Stimulated activated CD4-positive, alpha-beta T cell treated with anti-CD3 and anti-CD28 coated beads, Interleukin-1b, Interleukin-23, amount 100 ng/mL, for 24 hours (primary cell): ENCODE data around the gene ZNF728.
"Not testable (repeated sequence)": the region's sequence is repeated elsewhere in the genome, so short reads cannot be mapped to it uniquely, and the experiment has no call there.

Experiments used
- DNase-seq, 4 experiments: peaks; one replicate each; pipeline ENCODE4 v3.0.0-alpha.2; 2020; ENCODE audit warnings: low read depth in 4 of 4, low spot score in 1 of 4

ZNF728 gene

GRCh38 chr19:23002690-23003422, at the start of gene ZNF728:
ZNF728 (minus strand) TSS chr19:23003176; CDS start chr19:23003030, 146 bp downstream.
- DNase-seq: no peak

GRCh38 chr19:23052349-23052748, 49.4 kb upstream of the ZNF728 start:
- no peak for DNase-seq

- DNase-seq: no peak
These were observed 46.3 kb upstream of the ZNF728 start for GRCh38 chr19:23049256-23049655.

GRCh38 chr19:23046743-23047142, 43.8 kb upstream of the ZNF728 start:
- DNase-seq: no peak

- no peak for DNase-seq
These were observed 30.7 kb upstream of the ZNF728 start for GRCh38 chr19:23033721-23034120.

- DNase-seq: no peak
These were observed 12.7 kb upstream of the ZNF728 start for GRCh38 chr19:23015660-23016059.

GRCh38 chr19:22994957-22995356, 8.0 kb downstream of the ZNF728 start:
- not testable (repeated sequence) for DNase-seq

- no peak for DNase-seq
These were observed 26.7 kb downstream of the ZNF728 start for GRCh38 chr19:22976248-22976647.

GRCh38 chr19:22975546-22976136, 27.3 kb downstream of the ZNF728 start:
- DNase-seq: not testable (repeated sequence)

- DNase-seq: no peak
These were observed 57.4 kb downstream of the ZNF728 start for GRCh38 chr19:22945560-22945959.

- DNase-seq: no peak
These were observed 67.8 kb downstream of the ZNF728 start for GRCh38 chr19:22935151-22935550.

GRCh38 chr19:22927576-22927975, 75.4 kb downstream of the ZNF728 start:
- DNase-seq: not testable (repeated sequence)

- not testable (repeated sequence) for DNase-seq
These were observed 77.8 kb downstream of the ZNF728 start for GRCh38 chr19:22925181-22925580.
